ENCODE results near the gene APCDD1.
A peak's percentile ranks its signal among the peaks of the same experiment; 100 is the strongest.

DNA sequence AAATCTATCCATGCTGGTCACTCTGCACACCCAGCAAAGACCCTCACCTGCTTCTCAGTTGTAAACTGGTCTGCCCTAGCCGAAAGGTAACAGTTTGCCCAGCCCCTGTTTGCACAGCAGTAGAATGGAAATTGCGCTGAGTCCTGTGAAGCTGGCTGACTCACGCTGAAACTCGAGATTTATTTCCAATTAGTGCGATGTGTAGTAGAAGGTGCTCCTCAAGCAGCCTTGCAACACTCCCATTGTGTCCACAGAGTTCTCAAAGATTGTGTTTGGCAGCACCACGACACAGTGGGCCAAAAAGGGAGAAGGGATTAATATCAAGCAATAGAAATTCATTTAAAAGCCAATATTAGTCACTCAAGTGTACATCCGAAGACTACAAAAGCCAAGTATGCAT, 21.7 kb upstream of the APCDD1 start:
- TF ChIP-seq, protein P1, sequence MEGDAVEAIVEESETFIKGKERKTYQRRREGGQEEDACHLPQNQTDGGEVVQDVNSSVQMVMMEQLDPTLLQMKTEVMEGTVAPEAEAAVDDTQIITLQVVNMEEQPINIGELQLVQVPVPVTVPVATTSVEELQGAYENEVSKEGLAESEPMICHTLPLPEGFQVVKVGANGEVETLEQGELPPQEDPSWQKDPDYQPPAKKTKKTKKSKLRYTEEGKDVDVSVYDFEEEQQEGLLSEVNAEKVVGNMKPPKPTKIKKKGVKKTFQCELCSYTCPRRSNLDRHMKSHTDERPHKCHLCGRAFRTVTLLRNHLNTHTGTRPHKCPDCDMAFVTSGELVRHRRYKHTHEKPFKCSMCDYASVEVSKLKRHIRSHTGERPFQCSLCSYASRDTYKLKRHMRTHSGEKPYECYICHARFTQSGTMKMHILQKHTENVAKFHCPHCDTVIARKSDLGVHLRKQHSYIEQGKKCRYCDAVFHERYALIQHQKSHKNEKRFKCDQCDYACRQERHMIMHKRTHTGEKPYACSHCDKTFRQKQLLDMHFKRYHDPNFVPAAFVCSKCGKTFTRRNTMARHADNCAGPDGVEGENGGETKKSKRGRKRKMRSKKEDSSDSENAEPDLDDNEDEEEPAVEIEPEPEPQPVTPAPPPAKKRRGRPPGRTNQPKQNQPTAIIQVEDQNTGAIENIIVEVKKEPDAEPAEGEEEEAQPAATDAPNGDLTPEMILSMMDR (IDR thresholded peaks at IDR 0.05) = no peak
- peak; percentile 30 for TF ChIP-seq POLR2AphosphoS5 (IDR thresholded peaks at IDR 0.05)
